GM12864 (cell line): ENCODE measurements around the gene GTF2H2.
"Not testable (repeated sequence)": the region's sequence is repeated elsewhere in the genome, so short reads cannot be mapped to it uniquely, and the experiment has no call there.

ENCODE experiments used
- DNase-seq: peaks from one replicate; pipeline ENCODE4 v3.0.0-alpha.2; 2011; ENCODE audit warnings: low read depth
- H3K4me3 ChIP-seq: 2 replicates; pipeline ENCODE4 v1.5.1; 2011; ENCODE audit warnings: mild to moderate bottlenecking, low read depth, low read length, control low read depth
- TF ChIP-seq, protein P1 (sequence below): IDR thresholded peaks from 2 replicates; pipeline ENCODE4 v1.5.1; 2011; ENCODE audit warnings: low read depth, mild to moderate bottlenecking, moderate library complexity, low read length, control low read depth, inconsistent platforms; ENCODE audit errors: missing control alignments

GTF2H2 gene

DNA sequence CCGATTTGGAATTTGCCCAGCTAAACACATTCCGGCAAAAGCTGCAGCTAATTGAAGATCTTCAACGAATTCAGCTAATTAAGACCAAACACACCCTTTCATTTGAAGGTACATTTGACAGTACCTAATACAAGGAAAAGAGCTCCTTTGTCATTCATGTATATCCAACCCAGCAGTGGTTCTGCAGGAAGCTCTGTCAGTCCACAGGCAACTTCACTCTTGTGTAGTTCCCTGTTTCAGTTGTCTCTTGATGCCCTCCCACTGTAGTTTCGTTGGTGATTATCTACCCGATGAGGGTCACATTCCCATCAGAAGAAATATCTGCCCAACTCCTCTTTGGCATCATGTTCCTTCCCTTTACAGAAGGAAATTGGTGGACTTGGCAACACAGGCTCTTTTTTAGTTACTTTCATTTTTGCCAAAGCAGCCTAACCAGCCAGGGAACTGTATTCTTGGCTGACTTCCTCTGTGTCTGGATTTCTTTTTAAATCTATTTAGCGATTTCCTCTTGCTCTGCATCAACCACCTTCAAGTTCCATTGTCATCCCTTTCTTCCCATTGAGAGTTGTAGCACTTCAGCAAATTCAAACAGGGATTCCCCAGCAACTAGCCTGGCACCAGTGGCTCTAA is 49.0 kb downstream of the GTF2H2 start:
- H3K4me3 ChIP-seq, DNase-seq: not testable (repeated sequence)

GRCh38 chr5:71014176-71014575 is 53.3 kb downstream of the GTF2H2 start:
- no peak overlapping the region for H3K4me3 ChIP-seq
- no peak for DNase-seq
- TF ChIP-seq, protein P1, sequence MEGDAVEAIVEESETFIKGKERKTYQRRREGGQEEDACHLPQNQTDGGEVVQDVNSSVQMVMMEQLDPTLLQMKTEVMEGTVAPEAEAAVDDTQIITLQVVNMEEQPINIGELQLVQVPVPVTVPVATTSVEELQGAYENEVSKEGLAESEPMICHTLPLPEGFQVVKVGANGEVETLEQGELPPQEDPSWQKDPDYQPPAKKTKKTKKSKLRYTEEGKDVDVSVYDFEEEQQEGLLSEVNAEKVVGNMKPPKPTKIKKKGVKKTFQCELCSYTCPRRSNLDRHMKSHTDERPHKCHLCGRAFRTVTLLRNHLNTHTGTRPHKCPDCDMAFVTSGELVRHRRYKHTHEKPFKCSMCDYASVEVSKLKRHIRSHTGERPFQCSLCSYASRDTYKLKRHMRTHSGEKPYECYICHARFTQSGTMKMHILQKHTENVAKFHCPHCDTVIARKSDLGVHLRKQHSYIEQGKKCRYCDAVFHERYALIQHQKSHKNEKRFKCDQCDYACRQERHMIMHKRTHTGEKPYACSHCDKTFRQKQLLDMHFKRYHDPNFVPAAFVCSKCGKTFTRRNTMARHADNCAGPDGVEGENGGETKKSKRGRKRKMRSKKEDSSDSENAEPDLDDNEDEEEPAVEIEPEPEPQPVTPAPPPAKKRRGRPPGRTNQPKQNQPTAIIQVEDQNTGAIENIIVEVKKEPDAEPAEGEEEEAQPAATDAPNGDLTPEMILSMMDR, result no peak

DNA sequence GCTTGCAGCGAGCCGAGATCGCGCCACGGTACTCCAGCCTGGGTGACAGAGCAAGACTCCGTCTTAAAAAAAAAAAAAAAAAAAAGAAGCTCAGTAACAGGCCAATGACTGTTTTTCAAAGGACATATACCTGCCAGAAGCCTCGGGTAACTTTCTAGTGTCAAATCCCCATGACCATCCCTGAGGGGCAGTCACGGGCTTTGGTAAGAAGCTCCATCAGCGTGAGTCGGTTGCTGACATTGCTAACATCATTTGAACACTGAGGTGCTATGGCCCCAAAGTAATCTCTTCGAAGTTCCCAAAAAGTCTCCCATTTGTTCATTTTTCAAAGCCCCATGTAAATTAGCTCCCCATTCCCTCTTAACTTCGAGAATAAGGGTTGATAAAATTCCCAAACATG is 53.9 kb downstream of the GTF2H2 start:
- TF ChIP-seq, protein P1, result no peak
- DNase-seq, result no peak

GRCh38 chr5:71011194-71011792 is 56.2 kb downstream of the GTF2H2 start:
- H3K4me3 ChIP-seq, result no peak overlapping the region
- DNase-seq, result no peak
- TF ChIP-seq, protein P1, result no peak

More for the DNA sequence above, 53.9 kb downstream of the GTF2H2 start:
- H3K4me3 ChIP-seq, result no peak overlapping the region

DNA sequence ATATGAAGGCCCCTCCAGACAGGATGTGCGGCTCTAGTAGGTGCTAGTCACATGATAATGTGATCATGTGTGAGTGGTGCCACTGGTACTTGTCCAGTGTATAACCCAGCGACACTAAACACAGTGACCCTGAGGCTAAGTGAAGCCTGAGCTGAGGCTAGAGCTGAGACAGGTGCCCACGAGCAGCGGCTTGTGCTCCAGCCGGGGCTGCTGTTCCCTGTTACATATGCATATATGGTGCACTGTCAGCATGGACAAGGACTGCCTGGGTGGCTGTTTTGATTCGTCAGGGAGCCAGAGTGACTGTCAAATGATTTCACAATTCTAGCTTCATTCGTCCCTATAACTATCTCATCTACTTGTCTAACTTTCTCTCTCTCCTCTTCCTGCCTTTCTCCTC is 60.5 kb downstream of the GTF2H2 start:
- H3K4me3 ChIP-seq, DNase-seq: not testable (repeated sequence)
